ENCODE data around the gene KCNMB1.
A peak's percentile ranks its signal among the peaks of the same experiment; 100 is the strongest.

The KCNMB1 gene

DNA sequence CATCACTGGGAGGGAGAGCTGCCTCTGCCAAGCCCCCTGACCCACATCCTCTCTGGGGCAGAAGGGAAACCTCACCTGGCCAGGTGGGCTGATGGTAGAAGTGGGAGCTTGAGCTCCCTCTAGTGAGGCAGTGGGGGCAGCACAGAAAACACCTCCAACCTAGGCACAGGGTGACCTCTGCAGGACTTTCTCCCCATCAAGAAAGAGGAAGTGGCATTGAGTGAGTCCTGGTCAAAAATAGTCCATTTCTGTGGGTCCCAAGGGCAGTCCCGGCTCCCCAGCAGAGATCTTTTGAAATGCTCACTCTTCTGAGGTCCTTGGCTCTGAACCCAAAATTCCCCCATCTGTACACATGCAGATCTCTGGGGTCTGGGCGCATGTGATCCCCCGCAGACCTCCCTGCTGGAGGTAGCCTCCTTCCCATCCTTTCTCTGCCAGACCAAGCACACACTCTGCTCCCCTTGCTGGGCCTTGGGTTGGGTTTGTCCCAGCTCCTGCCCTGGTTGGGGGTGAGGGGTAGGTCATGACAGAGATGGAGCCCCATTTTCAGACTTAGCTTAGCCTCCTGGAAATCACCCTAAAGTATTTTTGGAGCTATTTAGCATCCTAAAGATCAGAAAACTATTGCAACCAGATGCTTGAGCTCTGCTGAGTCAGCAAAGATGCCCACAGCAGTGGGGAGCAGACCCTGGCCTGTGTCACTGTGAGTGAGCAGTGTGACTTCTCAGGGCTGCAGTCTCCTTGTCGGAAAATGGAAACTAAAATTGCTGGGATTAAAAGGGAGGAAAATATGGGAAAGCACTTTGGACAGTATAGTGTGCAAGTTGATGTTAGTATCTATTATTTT, 50.0 kb downstream of the KCNMB1 start:
- peak; percentile 38 to 73 (median 53) for DNase-seq

DNA sequence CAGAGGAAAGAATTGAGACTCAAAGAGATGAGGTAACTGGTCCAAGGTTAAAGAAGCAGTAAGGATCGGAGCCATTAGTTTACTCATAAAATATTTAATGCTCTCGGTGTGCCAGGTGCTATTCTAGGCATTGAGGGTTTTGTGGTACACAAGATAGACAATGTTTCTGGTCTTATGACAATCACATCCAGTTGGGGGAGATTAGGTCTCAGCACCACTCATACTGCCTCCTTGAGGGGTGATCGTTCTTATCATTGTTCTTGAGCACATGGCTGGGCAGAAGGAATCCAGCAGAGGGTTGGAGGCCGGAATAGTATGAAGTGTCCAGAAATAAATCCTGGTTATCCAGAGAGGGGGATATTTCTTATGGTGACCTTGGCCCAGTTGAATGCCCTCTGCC, 50.9 kb downstream of the KCNMB1 start:
- no peak for DNase-seq

DNA sequence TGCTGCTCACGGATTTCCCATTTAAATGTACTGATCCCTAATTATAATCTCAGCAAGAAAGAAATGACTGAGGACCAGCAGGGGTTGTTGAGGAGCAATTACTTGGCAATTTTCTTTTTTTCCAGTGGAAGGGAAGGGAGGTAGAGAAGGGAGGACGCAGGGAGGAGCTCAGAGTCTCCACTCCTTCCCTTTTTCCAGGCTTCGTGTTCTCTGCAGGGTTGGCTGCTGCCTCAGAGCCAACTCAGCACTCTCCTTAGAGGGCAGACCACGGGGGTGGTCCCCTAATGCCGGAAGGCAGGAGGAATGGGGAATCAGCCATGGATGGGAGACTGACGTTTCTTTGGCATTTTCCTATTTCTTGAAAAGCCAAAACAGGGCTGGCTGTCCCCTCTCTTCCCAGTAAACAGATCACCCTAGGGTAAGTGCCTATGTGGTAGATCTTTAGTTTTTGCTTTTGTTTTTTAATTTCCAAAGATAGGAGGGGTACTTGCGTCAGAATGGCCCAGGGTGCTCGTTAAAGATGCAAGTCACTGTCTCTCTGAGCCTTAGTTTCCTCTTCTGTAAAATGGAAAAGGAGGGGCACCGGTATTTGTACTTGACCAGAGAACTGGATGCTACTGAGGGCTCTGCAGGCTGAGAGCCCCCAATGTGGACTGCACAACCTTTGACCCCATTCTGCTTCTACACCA, 52.0 kb downstream of the KCNMB1 start:
- DNase-seq: no peak

DNA sequence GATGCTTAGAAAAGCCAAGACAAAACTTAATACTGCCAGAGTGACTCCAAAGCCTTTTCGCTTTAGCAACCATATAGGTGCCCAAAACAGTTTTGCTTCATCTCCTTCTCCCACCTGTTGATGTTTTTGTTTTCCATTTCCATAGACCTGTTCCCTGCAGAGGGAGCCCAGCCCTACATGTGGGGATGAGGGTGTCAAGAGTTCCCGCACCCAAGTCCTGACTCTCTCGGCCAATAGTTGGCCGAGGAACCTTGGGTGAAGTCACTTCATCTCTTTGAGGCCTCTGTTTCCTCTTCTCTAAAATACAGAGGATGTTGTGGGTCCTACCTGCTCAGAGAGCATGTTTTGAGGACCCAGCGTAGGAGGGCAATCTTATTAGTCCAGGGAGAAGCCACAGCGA, 53.1 kb downstream of the KCNMB1 start:
- no peak for DNase-seq

DNA sequence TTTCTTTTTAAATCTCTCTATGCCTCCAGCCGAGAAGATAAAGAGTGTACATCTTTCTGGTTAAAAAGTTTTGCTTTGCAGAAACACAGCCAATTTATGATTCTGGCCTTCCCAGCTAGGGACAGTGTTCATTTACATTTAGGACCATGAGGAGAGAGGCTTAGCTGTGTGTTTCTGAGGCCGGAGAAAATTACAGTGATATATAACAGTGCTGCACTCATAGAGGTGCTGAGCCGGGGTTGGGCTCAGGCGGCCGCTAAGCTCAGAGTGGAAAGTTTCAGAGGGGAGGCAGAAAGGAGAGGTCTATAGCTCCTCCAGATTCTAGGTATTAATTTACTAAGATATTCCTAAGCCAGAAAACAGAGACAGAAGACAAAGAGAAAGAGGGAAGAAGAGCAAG, 54.5 kb downstream of the KCNMB1 start:
- DNase-seq: no peak

DNA sequence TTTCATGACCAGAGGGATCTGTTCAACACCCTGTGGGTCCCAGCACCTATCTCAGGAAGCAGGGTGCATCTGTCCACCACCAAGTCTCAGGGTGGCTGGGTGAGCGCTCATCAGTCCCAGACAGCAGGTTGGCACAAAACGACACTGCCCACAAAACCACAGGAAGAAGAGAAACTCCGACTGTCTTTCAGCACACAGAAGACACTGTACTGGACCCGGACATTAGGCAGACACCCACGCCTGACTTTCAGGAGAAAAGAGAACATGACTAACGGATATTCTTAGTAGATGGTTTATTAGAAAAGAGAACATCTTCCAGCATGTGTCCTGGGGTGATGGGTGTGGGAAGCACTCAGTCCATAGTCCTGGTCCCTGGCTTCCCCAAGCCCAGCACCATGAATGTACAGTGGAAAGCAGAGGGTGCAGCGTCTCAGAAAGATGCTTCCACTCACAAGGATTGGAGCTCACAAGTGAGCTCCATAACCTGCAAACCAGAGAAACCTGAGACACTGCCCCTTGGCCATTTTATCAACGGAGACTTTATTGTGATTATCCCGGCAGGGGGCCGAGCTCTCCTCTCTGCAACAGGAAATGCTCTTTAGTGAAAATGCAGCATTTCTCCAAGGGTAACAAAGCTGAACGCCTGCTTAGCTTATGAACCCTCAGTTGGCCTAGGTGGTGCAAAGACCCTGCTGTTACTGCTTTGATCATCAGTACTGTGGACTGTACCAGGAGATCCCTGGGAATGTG, 55.8 kb downstream of the KCNMB1 start:
- DNase-seq: peak; percentile 38 to 87 (median 48)

DNA sequence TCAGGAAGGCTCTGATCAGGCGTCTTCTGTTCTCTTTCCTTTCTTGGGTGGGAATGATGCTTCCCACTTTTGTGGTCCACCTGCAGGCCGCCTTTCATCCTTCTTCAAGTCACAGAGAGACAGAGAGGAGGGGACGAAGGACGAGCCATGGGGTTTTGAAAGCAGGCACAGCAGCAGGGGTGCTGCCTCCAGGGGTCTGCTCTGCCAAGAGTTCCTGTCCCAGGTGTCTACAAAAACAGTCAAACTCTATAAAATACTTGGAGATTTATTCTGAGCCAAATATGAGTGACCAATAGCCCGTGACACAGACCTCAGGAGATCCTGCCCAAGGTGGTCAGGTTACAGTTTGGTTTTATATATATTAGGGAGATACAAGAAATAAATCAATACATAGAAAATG, 57.1 kb downstream of the KCNMB1 start:
- DNase-seq: no peak

DNA sequence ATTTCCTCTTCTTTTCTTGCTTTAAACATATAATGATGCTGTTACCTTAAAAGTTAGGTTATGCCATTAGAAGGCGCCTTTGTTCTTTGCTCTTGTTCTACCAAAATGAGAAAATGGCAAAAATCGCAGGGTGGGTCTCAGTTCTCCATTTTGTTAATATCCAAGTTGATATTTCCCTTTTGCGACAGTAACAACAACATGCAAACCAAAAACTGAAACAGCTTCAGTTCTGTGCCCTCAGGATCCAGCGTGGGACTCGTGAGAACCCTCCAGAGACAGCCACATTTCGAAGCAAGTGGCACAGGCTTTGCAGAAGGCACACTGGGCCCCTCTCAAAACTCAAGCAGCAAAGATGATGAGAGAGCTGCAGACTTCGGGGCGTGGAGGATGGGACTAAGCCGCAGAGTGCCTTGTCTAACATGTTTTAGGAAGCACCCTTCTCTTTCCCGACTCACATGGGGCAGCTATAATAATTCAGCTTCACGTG, 58.6 kb downstream of the KCNMB1 start:
- DNase-seq: no peak

DNA sequence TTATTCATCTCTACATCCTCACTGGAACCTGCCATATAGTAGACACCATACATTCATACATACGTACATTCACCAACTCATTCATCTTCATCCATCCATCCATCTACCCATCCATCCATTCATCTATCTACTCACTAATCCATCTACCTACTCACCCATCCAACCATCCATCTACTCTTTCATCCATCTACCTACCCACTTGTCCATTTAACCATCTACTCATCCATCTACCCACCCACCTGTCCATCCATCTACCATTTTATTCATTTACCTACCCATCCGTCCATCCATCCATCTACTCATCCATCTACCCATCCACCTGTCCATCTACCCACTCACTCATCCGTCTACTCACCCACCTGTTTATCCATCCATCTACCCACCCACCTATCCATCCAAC, 59.6 kb downstream of the KCNMB1 start:
- no peak for DNase-seq

DNA sequence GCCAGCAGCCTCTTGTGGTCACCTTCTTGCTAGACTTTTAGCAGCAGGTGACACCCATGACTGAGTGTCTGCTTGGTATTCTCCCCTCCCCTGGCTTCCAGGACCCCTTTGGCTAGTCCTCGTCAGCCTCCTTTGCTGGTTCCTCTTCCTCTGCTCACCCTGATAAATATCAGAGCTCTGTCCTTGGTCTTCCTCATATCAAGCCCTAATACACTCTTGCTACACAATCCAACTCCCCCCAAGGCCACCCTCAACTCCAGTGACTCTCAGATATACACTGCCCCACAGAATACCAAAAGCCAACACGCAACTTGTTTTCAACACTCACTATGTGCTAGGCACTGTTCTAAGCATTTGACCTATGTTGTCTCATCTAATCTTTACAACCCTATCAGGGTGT, 61.3 kb downstream of the KCNMB1 start:
- no peak for DNase-seq

DNA sequence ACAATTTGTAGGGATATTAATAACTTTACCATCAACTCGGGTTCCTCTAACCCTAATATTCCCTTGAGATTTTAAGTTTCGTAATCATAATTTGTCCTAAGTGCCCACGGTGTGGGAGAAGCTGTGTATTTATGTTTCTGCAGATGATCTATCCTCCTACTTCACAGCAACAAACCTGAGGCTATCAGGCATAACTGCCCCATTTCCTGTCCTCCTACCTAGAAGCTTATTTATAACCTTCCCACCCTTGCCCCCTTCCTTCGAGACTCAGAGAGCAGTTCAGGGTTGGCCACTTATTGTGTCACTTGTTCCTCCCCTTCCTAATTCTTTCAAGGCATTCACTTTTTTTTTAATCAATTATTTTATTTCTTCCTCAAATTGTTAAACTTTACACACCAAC, 62.0 kb downstream of the KCNMB1 start:
- no peak for DNase-seq
